DND-41 (cell line): Measurements from ENCODE around the gene FEZF2.

Source experiments
- ATAC-seq: fragments of 200-7000 bp; cut with Tn5 transposase; 3 replicates; pipeline ENCODE4 v1.9.1; 2021; ENCODE audit warnings: low read depth; ENCODE audit not compliant: insufficient read depth
- DNase-seq: peaks from one replicate; pipeline ENCODE4 v3.0.0-alpha.2; 2020
- H2AFZ ChIP-seq: 2 replicates; pipeline ENCODE4 v1.6.0; 2012; ENCODE audit warnings: low read depth, low read length
- H3K27ac ChIP-seq: 2 replicates; pipeline ENCODE4 v1.5.1; 2012; ENCODE audit warnings: low read length, inconsistent platforms
- H3K27me3 ChIP-seq: fragments of 200-600 bp; sonication (generic); 2 replicates; pipeline ENCODE4 v1.6.0; 2012; ENCODE audit warnings: low read length, mild to moderate bottlenecking, inconsistent platforms; ENCODE audit not compliant: insufficient read depth, poor library complexity
- H3K36me3 ChIP-seq: 2 replicates; pipeline ENCODE4 v1.5.1; 2012; ENCODE audit warnings: low read length, inconsistent platforms; ENCODE audit not compliant: insufficient read depth
- H3K4me1 ChIP-seq: 2 replicates; pipeline ENCODE4 v1.5.1; 2012; ENCODE audit warnings: mild to moderate bottlenecking, low read length; ENCODE audit not compliant: insufficient read depth
- H3K4me2 ChIP-seq: 2 replicates; pipeline ENCODE4 v1.6.0; 2012; ENCODE audit warnings: mild to moderate bottlenecking, moderate library complexity, low read length, inconsistent platforms; ENCODE audit not compliant: insufficient read depth
- H3K4me3 ChIP-seq, 2 experiments: fragments of 200-600 bp in 1 of 2; shearing (Covaris generic) in 1 of 2; 2 replicates each; pipeline ENCODE4 v1.5.1; 2012 to 2016; ENCODE audit warnings: inconsistent platforms in 2 of 2, low read length in 2 of 2, mild to moderate bottlenecking in 2 of 2, low read depth in 1 of 2, moderate library complexity in 1 of 2
- H3K79me2 ChIP-seq: 2 replicates; pipeline ENCODE4 v1.6.0; 2012; ENCODE audit warnings: low read length, inconsistent platforms; ENCODE audit not compliant: insufficient read depth
- H3K9ac ChIP-seq: 2 replicates; pipeline ENCODE4 v1.6.0; 2012; ENCODE audit warnings: low read depth, mild to moderate bottlenecking, inconsistent platforms, low read length, moderate library complexity
- H3K9me3 ChIP-seq: 2 replicates; pipeline ENCODE4 v1.5.1; 2012; ENCODE audit warnings: low read length, moderate library complexity, mild to moderate bottlenecking, inconsistent platforms; ENCODE audit not compliant: insufficient read depth, severe bottlenecking
- H4K20me1 ChIP-seq: 2 replicates; pipeline ENCODE4 v1.6.0; 2012; ENCODE audit warnings: low read length; ENCODE audit not compliant: insufficient read depth
- CTCF ChIP-seq: IDR thresholded peaks from 2 replicates; pipeline ENCODE4 v1.5.1; 2012; ENCODE audit warnings: borderline replicate concordance, low read length, moderate library complexity, mild to moderate bottlenecking; ENCODE audit not compliant: poor library complexity, severe bottlenecking; ENCODE audit errors: extremely low read depth
- EZH2 ChIP-seq: IDR thresholded peaks from 3 replicates; pipeline ENCODE4 v1.6.1; 2012; ENCODE audit warnings: borderline replicate concordance, low read depth, mild to moderate bottlenecking, moderate library complexity, low read length, inconsistent platforms; ENCODE audit not compliant: severe bottlenecking

Gene FEZF2

DNA sequence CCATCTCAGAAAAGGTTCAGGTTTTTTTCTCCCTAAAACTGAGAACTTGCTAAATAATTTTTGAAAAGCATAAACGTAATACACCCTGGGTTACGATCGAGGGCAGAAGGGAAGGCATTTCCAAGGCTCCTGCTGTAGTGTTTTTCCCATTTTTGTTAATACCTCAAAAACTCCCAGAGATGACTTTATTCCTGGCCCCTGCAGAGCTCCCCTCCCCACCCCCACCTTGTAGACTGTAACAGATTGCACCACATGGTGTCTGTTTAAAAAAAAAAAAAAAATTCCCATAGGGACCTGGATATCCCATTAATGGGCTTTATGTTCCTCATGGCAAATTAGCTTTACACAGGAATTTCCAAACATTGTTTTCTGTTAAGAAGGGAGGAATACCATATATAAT, 38.2 kb downstream of the FEZF2 start:
- H3K4me2 ChIP-seq: no peak overlapping the region
- no peak overlapping the region for H3K27ac ChIP-seq
- no peaks in the 10 kb centered on the region for H3K4me1 ChIP-seq
- no peak overlapping the region for H2AFZ ChIP-seq
- no peak for ATAC-seq
- no peaks in the 10 kb centered on the region for H3K36me3 ChIP-seq
- H3K4me3 ChIP-seq: no peak overlapping the region
- DNase-seq: no peak
- TF ChIP-seq EZH2: no peak
- no peak for TF ChIP-seq CTCF
- H3K27me3 ChIP-seq: peaks cover 2% of the 10 kb centered on the region
- no peaks in the 10 kb centered on the region for H3K9me3 ChIP-seq
- H3K9ac ChIP-seq: no peak overlapping the region
- H4K20me1 ChIP-seq: no peaks in the 10 kb centered on the region
- no peaks in the 10 kb centered on the region for H3K79me2 ChIP-seq

GRCh38 chr3:62332835-62333244, 40.5 kb downstream of the FEZF2 start:
- no peak overlapping the region for H3K9ac ChIP-seq
- H3K27me3 ChIP-seq: peaks cover 6% of the 10 kb centered on the region
- no peaks in the 10 kb centered on the region for H3K9me3 ChIP-seq
- ATAC-seq: no peak
- H3K4me3 ChIP-seq: no peak overlapping the region
- no peaks in the 10 kb centered on the region for H3K36me3 ChIP-seq
- no peak for DNase-seq
- H4K20me1 ChIP-seq: no peaks in the 10 kb centered on the region
- H3K4me2 ChIP-seq: no peak overlapping the region
- no peaks in the 10 kb centered on the region for H3K4me1 ChIP-seq
- H2AFZ ChIP-seq: no peak overlapping the region
- H3K27ac ChIP-seq: no peak overlapping the region
- no peak for TF ChIP-seq EZH2
- TF ChIP-seq CTCF: peak; percentile 69
- H3K79me2 ChIP-seq: no peaks in the 10 kb centered on the region

DNA sequence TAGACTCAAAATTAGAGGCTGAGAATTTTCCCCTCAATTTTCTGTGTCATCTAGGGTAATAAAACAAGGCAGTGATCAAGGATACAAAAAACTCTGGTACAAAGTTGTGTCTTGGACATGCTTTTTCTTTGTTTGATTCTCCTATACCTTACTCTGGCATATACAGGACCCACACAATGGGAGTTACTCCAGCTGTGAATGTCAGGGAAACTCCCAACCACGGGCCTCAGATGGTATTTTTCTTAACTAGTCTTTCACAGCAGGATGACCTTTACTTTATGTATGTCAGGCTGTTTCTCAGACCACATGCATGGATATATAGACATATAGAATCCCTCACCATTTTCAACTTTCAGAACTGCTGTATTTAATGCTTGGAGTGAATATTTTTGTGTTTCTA, 41.3 kb downstream of the FEZF2 start:
- H3K4me2 ChIP-seq: no peak overlapping the region
- H4K20me1 ChIP-seq: no peaks in the 10 kb centered on the region
- H3K79me2 ChIP-seq: no peaks in the 10 kb centered on the region
- no peaks in the 10 kb centered on the region for H3K4me1 ChIP-seq
- no peak overlapping the region for H3K4me3 ChIP-seq
- no peak overlapping the region for H3K27ac ChIP-seq
- TF ChIP-seq CTCF (no peak), EZH2 (no peak)
- H3K36me3 ChIP-seq: no peaks in the 10 kb centered on the region
- H3K27me3 ChIP-seq: peaks cover 6% of the 10 kb centered on the region
- H3K9me3 ChIP-seq: no peaks in the 10 kb centered on the region
- no peak for ATAC-seq
- DNase-seq: no peak
- H3K9ac ChIP-seq: no peak overlapping the region
- H2AFZ ChIP-seq: no peak overlapping the region

- Histone ChIP-seq H4K20me1 (no peaks in the 10 kb centered on the region), H3K27me3 (peaks cover 6% of the 10 kb centered on the region), H3K4me3 (no peak overlapping the region), H3K4me2 (no peak overlapping the region), H2AFZ (no peak overlapping the region), H3K4me1 (no peaks in the 10 kb centered on the region), H3K9me3 (no peaks in the 10 kb centered on the region), H3K79me2 (no peaks in the 10 kb centered on the region), H3K36me3 (no peaks in the 10 kb centered on the region), H3K27ac (no peak overlapping the region), H3K9ac (no peak overlapping the region)
- DNase-seq: no peak
- no peak for TF ChIP-seq EZH2
- TF ChIP-seq CTCF: no peak
- no peak for ATAC-seq
These were observed 43.4 kb downstream of the FEZF2 start for GRCh38 chr3:62329971-62330370.
